GM18498 (cell line): ENCODE results near the gene BOD1L1.

ENCODE experiments used
- ATAC-seq: cut with Tn5 transposase; IDR thresholded peaks from one replicate; pipeline ENCODE4 v1.9.1; 2021; ENCODE audit warnings: mild to moderate bottlenecking, moderate library complexity; ENCODE audit not compliant: unreplicated experiment

BOD1L1 gene

GRCh38 chr4:13540446-13541175 lies 86.9 kb downstream of the BOD1L1 start:
- no peak for ATAC-seq

DNA sequence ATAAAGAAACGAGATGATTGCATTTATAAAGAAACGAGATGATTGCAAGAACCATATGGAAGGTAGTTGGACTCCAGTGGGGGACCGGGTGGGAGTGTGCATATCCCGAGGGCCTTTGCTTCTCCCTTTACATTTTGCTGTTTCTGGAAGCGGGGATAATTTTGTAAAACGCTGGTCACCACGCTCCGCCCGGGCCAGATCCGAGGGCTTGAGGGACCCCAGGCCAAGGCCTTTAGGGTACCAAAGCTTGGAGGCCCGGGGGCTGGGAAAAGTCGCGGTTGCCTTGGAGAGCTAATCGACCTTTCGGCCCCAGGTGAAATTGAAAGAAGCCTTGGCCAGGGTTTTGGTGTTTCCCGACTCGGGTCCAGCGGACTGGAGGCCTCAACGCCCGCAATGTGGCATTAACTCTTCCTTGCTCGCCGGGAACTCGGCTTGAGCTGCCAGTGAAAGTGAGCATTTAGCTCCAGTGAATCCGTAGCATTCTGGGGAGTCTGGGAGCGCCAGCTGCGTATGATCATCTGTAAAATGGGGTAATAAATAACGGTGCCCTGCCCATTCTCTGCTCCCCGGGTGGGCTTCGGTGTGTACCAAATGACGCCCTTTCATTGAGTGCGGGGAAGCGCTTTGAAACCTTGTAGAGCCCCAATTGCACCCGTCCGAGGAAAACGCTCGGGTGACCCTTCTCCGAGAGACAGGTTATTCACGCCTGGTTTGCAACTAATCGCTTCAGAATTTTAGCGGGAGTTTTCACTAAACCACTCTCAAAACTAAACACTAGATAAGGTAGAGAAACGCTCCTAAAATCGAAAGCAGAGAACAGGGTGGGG lies 87.7 kb downstream of the BOD1L1 start:
- ATAC-seq, result no peak

DNA sequence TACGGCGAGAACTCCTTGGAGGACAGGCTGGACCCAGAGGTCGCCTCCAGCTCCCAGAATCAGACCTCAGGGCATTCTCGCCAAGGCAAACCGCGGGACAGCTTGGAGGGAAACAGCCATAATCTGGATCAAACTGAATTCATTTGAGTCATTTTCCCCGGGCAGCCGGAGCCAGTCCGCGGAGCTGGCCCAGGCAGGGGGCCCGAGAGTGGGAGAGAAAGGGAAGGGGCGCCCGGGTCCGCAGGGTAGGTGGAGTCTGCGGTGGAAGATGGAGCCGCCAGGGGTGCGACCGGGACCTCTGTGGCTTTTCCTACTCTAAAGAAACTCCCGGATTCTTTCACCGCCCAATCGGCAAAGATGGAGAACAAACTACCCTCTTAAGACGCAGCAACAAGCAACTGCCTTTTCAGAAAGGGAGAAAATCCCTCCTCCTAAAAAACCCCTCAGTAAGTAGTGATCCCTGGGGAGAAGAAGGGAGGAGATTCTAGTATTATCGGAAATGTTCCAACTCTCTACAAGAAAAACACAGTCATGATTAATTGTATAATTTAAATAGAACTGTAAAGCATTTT lies 88.4 kb downstream of the BOD1L1 start:
- no peak for ATAC-seq

DNA sequence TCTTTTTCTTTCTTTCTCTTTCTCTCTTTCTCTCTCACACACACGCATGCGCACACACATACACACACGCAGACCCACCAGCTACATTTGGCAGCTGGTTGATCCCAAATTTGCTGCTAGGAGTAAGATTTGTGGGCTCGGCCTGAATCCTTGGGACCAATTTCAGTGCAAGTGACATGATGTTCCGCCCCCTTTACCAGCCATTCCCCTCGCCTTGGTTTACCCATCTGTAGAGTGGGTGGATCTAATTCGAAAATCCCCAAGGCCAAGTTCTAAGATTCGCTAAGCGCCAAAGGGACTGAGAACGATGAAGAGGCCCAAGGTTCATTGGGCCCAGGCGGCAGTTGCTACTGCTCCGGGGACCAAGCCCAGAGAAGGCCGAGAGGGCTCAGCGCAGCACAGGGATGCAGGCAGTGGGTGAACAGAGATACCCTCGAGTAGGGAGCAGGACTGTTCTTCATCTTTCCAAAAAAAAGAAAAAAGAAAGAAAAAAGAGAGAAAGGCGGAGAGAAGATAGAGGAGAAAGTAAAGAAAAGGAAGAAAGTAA lies 89.0 kb downstream of the BOD1L1 start:
- no peak for ATAC-seq

DNA sequence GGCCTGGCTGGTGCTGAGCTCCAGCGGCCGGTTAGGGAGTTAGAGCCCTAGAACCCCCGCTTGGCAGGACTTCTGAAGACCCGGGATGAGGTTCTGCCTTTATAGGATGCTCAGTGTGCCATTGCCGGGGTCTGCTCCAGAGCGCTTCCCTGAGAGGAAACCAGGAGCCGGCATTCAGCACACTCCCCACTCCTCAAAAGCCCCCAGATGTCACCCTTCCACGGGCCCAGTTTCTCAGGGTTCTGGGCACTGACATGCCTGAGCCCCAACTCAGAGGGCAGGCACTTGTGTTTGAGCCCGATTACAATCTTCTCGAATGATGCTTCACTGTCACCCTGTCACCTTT lies 89.7 kb downstream of the BOD1L1 start:
- no peak for ATAC-seq

DNA sequence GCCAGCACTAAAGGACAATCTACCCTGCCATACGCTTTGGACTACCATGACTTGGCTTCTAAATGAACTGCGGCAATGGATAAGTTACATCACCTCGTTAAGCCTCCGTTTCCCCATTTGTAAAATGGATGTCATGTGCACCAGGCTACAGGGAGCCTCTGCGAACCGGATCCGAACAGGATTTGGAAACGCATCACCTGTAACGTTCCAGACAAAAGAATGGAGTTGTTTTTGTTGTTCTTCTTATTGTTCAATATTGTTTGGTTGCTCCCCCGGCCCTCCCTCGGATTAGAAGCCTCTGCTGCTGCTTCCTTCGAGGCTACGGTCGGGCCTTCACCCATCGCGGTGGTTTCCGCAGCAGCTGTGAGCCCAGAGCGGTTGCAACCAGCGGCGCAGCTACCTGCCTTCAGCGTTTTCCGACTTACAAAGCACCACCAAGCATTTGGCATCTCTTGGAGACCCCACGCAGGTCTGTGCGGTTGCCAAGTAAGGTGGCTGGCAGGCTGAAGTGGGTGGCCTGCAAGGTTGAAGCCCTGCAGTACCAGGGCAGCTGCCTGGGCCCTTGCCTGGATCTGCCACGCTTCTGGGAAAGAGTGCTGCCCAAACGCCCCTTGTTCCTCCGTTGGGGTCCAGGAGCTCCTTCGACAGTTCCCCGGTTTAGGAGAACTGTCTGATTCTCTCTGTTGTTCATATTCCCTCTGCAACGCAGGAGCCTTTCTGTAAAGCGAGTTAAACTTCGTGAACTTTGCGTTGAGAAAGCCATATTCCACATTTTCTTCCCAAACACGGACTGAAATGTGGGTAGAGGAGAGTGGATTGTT lies 90.3 kb downstream of the BOD1L1 start:
- ATAC-seq, result no peak

DNA sequence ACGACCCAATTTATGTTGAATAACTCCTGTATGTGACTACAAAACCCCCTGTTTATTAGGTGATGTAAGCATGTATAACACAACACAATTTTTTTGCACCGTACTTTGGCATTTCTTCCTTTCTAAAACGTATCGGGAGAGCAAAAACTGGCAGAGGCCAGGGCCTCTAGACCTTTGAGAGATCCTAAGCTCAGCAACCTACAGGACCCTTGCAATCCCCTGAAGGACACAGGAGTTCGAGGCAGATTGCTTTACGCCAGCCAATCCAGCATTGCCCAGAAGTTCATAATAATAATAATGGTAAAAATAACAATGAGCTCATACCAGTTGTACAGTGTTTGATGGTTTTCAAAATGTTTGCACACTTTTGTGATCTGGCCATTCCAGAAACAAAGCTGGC lies 90.9 kb downstream of the BOD1L1 start:
- no peak for ATAC-seq

DNA sequence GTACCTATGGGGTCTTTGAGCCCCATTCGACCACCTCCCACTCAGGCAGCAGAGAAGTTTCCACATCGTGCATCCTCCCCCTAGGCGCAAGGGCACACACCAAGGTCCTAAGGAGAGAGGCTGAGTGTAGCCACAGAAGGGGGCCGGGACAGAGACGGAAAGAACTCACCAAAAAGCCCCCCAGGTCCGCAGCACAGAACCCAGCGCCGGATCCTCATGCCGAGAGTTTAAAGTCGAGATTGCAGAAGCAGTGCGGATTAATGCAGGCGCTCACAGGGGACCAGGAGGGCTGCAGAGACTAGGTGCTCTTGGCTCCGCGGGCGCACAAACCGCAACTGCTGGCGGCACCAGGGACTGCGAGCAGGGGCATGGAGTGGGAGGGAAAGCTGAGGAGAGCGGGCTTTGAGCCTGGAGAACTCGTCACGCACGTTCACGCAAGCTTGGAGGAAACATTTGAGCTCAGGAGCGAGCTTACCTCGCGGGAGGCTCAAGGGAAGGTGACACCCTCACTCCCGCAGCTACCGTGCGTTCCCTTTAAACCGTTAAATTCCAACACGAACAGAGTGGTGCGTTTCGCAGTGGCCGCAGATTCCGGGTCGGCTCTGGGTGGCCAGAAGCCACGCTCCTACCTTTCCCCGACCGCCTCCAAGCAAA lies 91.7 kb downstream of the BOD1L1 start:
- ATAC-seq, result no peak

GRCh38 chr4:13535118-13535517 lies 92.4 kb downstream of the BOD1L1 start:
- no peak for ATAC-seq

DNA sequence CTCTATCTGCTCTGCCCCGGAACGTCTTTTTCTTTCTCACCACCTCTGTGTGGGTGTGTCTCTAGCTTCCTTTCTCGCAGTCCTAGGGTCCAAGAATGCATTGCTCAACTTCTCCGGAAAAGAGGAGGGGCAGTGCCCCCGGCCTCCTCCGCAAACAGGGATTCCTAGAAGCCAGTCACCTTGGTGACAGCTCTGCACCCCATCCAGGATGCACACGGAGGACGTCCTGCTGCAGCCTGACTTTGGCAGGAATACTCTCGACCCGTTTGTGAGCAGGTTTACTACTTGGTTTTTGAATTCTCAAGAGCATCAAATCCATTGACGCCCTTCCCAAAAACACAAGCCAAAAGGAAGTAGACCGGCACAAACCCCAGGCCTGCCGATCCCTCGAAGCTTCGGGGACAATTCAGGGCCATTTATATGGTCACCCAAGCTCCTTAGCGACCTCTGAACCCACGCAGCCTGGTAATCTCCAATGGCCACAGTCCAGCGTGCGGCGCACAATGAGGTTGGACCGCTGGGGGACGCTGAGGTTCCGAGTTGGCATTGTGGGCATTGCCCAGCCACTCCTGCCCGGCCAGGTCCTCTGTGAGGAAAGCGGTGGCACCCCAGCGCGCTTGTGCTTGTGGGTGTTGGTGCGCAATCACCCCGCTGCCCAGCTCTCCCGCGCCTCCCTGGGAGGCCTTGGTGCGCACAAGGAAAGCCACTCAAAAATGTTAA lies 93.0 kb downstream of the BOD1L1 start:
- no peak for ATAC-seq

GRCh38 chr4:13533670-13534343 lies 93.7 kb downstream of the BOD1L1 start:
- no peak for ATAC-seq

DNA sequence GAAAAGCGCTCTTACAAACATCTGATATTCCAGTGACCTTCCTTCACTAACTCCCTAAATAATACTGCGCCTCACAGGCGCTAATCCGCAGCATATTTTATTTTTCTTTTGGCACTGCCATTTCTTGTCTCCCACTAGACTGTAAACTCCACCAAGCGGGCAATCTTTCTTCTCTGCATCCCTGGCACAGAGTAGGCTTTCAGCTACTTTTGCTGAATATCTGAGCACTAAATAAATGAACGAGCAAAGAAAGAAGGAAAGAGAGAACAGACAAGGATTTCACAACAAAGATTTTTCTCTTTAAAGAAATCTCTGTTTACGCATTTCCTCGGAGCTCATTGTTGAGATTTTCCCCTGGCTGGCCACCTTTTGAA lies 95.9 kb downstream of the BOD1L1 start:
- no peak for ATAC-seq

DNA sequence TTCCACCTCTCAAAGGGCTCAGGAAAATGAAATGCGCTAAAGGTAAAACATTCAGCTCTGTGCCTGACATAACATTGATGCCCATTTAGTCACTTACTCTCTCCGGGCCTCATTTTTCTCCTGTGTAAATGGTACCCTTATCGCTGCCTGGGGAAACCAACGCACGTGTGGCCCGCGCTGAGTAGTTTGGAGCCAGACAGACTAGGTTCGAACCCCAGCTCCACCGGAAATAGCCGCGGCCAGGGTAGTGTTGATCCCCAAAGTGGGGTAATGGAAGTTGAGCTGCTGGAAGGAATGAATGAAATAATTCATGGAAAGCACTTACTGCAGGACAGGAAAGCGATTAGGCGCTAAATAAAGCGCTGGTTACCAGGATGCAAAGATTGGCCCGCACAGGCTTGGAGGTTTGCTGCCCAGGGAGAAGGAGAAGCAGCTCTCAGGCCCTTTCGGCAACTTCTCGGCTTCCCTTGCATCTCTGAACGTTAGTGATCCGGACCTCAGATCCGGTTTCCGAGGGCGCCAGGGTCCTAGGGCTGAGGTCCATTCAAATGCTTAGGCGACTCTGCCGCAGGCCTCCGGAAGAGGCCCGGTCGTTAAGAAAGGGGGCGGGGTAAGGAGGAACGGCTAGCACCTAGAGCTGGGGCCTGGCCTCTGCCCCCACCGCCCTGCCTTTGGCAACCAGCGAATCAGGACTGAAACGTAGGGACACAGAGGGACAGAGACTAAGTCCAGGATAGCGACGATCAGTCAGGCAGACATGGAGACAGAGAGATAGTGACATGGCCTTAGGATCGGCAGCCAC lies 96.5 kb downstream of the BOD1L1 start:
- ATAC-seq, result no peak

- ATAC-seq, result no peak
Measured at GRCh38 chr4:13529128-13529919, 98.2 kb downstream of the BOD1L1 start.

GRCh38 chr4:13528821-13529127 lies 98.8 kb downstream of the BOD1L1 start:
- no peak for ATAC-seq

GRCh38 chr4:13527981-13528820 lies 99.3 kb downstream of the BOD1L1 start:
- ATAC-seq, result peak; percentile 75
